Activated CD4-positive, CD25-positive, alpha-beta regulatory T cell treated with anti-CD3 and anti-CD28 coated beads, Interleukin-2, amount 50 U/mL, for 16 hours (primary cell): ENCODE measurements around the gene DNAJC13.
A peak's percentile ranks its signal among the peaks of the same experiment; 100 is the strongest.
"Not testable (repeated sequence)": the region's sequence is repeated elsewhere in the genome, so short reads cannot be mapped to it uniquely, and the experiment has no call there.

ENCODE experiments used
- DNase-seq: peaks from one replicate; pipeline ENCODE4 v3.0.0-alpha.2; 2020; ENCODE audit warnings: low read depth, low spot score

The DNAJC13 gene

GRCh38 chr3:132416807-132417694 is at the start of gene DNAJC13:
TSS of gene DNAJC13 (plus strand) at chr3:132417502. CDS start at chr3:132434551, 17,049 bp downstream.
- DNase-seq = peak; percentile 85

DNA sequence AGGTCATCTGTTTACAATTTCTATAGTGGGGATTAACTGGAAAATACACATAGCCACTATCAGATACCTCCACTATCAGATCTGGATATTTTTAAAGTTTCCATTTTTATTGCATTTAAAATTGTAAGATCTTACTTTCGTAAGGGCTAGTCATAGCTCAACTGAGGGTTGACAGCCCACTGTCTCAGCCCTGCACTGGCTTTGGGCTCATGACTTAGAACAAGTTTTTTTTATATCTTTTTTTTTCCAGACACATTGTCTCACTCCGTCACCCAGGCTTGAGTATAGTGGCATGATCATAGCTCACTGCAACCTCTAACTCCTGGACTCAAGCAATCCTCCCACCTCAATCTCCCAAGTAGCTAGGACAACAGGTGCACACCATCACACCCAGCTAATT is 48.8 kb upstream of the DNAJC13 start:
- DNase-seq = no peak

DNA sequence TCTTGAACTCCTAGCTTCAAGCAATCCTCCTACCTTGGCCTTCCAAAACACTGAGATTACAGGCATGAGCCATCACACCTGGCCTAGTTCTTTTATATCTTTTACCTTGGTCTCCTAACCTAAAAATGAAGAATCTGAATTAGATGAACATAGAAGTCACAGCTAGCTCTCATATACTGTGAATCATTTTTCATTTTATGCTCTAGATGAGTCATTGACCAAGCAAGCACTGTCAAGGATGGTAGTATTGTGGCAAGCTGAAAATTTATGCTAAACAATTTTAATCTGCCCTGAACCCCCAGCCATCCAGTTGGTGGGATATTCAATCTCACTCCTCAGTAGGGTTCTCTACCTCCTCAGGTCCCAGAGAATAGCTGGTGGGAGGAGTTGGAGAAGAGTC is 48.3 kb upstream of the DNAJC13 start:
- DNase-seq = no peak

GRCh38 chr3:132376945-132377354 is 40.4 kb upstream of the DNAJC13 start:
- not testable (repeated sequence) for DNase-seq

DNA sequence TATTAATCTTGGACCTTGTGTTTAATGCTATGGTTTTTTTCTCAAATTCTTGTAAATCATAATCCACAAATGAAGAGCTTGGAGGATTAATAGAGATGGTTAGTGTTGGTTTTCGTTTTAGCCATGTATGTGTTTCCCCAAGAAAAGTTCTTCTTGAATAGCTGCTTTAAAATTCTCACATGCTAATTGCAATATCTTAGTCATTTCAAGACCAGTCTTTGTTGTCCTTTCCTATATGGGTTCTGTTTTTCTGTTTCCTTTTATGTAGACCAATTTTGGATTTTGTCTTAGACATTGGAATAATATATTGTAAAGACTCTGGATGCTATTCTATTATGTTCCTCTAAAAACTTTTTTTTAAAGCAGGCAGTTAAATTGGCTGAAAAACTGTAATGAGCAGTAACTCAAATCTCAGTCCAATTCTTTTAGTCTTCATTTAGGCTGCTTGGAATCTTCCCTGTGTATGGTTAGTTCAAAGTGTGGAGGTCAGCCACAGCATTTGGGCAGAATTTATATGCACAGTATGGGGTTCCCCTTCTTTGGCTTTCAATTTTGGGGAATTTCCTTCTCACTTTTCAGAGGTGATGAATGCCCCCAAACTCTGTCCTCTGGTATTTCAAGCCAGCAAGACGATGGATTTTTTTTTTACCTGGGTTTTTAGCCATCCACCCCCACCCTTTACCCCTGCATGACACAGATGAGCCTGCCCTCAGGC is 39.1 kb upstream of the DNAJC13 start:
- no peak for DNase-seq

GRCh38 chr3:132378846-132379245 is 38.5 kb upstream of the DNAJC13 start:
- DNase-seq = no peak

DNA sequence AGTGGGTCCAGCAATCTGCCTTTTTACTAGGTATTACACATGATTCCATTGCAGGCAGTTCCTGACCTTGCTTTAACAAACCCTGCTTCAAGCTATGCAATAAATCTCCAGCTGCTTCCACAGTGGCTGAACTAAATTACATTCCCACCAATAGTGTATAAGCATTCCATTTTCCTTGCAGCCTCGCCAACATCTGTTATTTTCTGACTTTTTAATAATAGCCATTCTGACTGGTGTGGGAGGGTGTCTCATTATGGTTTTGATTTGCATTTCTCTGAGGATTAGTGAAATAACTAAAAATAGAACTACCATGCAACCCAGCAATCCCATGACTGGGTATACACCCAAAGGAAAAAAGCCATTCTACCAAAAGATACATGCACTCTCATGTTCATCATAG is 36.4 kb upstream of the DNAJC13 start:
- DNase-seq = no peak

GRCh38 chr3:132381348-132381944 is 35.9 kb upstream of the DNAJC13 start:
- no peak for DNase-seq

- no peak for DNase-seq
Measured at GRCh38 chr3:132382267-132382666, 35.0 kb upstream of the DNAJC13 start.

GRCh38 chr3:132382688-132383194 is 34.6 kb upstream of the DNAJC13 start:
- DNase-seq = no peak

DNA sequence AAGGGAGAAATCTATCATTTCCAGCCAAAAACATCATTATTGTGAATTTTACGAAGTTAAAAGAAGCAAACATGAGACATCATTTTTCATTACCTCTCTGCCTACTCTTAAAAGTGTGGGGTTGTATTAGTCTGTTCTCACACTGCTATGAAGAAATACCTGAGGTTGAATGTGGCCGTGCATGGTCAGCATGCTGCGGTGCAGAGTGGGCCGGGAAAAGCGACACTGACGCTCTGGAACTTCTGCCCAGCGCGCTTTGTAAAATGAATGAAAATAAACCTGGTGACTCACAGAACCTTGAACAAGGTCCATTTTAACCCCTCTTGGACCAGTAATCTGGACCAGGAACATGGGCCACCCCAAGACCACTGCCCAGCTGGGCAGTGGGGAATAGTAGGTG is 31.0 kb upstream of the DNAJC13 start:
- DNase-seq = no peak

DNA sequence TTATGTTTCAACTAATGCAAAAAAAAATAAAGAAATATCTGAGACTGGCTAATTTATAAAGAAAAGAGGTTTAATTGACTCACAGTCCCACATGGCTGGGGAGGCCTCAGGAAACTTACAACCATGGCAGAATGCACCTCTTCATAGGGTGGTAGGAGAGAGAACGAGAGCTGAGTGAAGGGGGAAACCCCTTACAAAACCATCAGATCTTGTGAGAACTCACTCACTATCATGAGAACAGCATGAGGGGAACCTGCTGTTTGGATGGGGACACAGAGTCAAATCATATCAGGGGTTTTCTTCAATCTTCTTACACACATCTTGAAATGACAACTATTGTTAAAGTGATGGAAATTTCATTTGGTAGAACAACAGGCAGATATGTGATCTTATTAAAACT is 24.6 kb upstream of the DNAJC13 start:
- not testable (repeated sequence) for DNase-seq

DNA sequence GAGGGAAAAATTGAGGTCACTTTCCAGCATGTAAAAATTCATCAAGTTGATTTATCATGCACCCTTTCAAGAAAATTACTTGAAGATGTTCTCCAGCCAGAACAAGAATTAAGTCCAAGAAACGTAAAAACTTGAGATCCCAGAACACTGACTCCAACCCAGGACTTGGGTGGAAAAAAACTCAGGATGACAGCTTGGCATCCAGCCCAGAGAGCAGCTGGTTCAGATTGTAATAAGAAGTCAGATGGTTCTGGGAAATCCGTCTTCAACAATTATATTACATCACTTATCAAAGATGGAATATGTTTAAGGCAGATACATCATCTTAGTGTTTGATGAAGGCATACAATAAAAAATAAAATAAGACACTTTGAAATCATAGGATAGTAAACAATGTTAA is 23.0 kb upstream of the DNAJC13 start:
- no peak for DNase-seq

DNA sequence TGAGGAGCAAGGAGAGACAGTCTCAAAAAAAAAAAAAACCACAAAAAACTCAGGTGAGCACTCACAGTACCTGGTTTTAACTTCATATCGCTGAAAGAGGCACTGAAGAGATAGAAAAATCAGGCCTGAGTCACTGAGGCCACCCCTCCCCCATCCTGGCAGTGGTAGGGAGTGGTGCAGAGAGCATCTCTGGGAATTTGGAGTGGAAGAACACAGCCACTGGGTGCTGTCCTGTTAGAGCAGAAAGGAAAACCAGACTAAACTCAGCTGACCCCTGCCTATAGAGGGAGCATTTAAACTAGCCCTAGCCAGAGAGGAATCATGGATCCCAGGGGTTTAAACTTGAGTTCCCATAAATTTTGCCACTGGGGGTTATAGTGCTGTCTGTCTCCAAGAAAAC is 22.2 kb upstream of the DNAJC13 start:
- no peak for DNase-seq

- no peak for DNase-seq
Measured at GRCh38 chr3:132396255-132396654, 21.0 kb upstream of the DNAJC13 start.

GRCh38 chr3:132396776-132397175 is 20.5 kb upstream of the DNAJC13 start:
- not testable (repeated sequence) for DNase-seq

DNA sequence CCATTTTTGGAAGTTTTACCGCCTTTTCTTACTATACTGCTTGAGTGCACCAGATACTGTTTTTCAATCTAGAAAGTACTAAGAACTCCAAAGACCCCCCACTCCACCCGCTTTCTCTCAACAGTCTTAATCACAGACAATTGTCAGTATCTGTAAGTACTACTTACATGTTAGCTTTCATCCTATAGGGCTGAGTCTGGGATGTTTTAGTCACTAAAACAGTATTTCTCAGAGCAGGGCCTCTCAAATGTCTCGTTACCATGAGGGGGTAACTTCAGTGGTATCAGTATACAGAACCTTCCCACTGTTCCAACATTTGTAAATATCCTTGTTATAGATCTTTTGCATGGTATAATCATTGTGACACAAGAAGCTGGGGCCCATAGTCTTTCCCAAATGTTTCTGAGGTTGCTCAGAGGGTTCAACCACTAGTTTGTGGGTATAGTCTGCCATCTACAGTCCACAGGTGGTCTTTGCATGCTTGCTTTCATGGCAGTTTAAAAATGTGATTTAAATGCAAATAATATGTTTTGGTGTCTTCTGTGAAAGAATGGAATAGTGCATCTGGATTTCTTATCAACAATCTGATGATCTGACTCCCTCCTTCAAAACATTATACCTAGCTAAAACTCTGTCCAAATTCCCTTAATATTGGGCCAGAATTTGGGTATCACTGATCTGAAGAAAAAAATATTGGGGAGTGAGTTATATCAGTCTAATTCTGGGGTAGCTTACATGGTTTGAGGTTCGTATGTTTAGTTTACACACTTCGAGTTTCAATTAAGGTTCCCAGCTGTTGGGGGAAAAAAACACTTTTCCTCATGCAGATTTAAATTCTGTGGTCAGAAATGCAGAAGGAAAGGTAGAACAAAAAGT is 18.0 kb upstream of the DNAJC13 start:
- no peak for DNase-seq

GRCh38 chr3:132401255-132401654 is 16.0 kb upstream of the DNAJC13 start:
- DNase-seq = no peak

DNA sequence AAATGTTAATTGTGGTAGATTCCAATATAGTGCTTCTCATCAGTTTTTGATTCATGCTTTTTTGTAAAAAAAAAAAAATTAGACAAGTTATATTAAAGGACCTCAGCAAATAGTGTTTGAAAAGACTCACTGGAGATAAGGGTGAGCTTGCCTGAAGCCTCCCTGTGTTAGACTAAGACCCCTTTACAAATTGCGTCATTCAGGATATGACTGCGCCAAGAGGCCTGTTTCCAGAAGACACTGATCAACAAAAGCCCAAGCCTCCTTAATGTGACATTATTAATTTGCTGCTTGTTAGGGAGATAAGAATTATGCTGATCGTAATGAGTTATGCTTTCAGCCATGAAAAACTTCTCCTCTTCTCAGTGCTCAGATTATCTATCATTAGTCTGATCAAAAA is 13.0 kb upstream of the DNAJC13 start:
- DNase-seq = no peak

DNA sequence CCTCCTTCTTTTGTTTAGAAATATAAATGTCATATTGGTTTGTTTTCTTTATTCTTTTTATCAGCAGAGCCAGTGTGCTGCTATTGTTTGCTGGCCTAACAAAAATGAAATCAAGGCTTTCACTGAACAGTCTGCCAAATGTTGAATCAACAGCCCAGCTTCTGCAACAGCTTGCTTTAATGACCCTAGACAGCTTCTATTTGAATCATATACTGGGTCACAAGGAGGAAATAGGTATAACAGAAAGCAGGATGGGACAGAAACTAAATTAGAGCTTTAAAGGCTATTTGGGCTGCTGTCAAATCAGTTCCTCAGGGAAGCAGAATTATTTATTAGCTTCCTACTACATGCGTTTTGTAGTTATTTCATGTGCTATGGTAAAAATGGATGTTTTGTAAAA is 12.1 kb upstream of the DNAJC13 start:
- no peak for DNase-seq

GRCh38 chr3:132405609-132406299 is 11.5 kb upstream of the DNAJC13 start:
- no peak for DNase-seq
